GM19324 (cell line): ENCODE measurements around the gene ZBTB46.
"Not testable (repeated sequence)": the region's sequence is repeated elsewhere in the genome, so short reads cannot be mapped to it uniquely, and the experiment has no call there.

Experiments used
- ATAC-seq: cut with Tn5 transposase; IDR thresholded peaks from one replicate; pipeline ENCODE4 v1.9.1; 2021; ENCODE audit warnings: mild to moderate bottlenecking, moderate library complexity; ENCODE audit not compliant: unreplicated experiment, low FRiP score

Gene ZBTB46

GRCh38 chr20:63858393-63859165 lies 27.5 kb upstream of the ZBTB46 start:
- no peak for ATAC-seq

- no peak for ATAC-seq
Measured at GRCh38 chr20:63857764-63858392, 26.8 kb upstream of the ZBTB46 start.

- no peak for ATAC-seq
Measured at GRCh38 chr20:63856098-63856511, 25.0 kb upstream of the ZBTB46 start.

GRCh38 chr20:63855363-63856097 lies 24.5 kb upstream of the ZBTB46 start:
- ATAC-seq = no peak

- no peak for ATAC-seq
Measured at GRCh38 chr20:63854766-63855362, 23.8 kb upstream of the ZBTB46 start.

GRCh38 chr20:63854069-63854765 lies 23.2 kb upstream of the ZBTB46 start:
- no peak for ATAC-seq

- ATAC-seq = not testable (repeated sequence)
Measured at GRCh38 chr20:63853733-63854068, 22.6 kb upstream of the ZBTB46 start.

GRCh38 chr20:63851548-63851943 lies 20.5 kb upstream of the ZBTB46 start:
- not testable (repeated sequence) for ATAC-seq

GRCh38 chr20:63850689-63851547 lies 19.9 kb upstream of the ZBTB46 start:
- peak; percentile 59 for ATAC-seq

- ATAC-seq = no peak
Measured at GRCh38 chr20:63848003-63848911, 17.2 kb upstream of the ZBTB46 start.

GRCh38 chr20:63847237-63848002 lies 16.4 kb upstream of the ZBTB46 start:
- ATAC-seq = no peak

- no peak for ATAC-seq
Measured at GRCh38 chr20:63846888-63847236, 15.8 kb upstream of the ZBTB46 start.

GRCh38 chr20:63846128-63846771 lies 15.2 kb upstream of the ZBTB46 start:
- ATAC-seq = no peak

- no peak for ATAC-seq
Measured at GRCh38 chr20:63844511-63844991, 13.5 kb upstream of the ZBTB46 start.

GRCh38 chr20:63843778-63844177 lies 12.7 kb upstream of the ZBTB46 start:
- no peak for ATAC-seq

GRCh38 chr20:63843222-63843621 lies 12.2 kb upstream of the ZBTB46 start:
- ATAC-seq = no peak

- ATAC-seq = no peak
Measured at GRCh38 chr20:63842258-63842657, 11.2 kb upstream of the ZBTB46 start.
